IPS-15b (cell line): Measurements from ENCODE around the gene ZNF341.

Experiments
- H3K27me3 ChIP-seq: one replicate; pipeline ENCODE4 v1.6.1; 2013; ENCODE audit warnings: low read length; ENCODE audit not compliant: control insufficient read depth, insufficient read depth
- H3K36me3 ChIP-seq: one replicate; pipeline ENCODE4 v1.6.1; 2013; ENCODE audit warnings: low read length; ENCODE audit not compliant: control insufficient read depth, insufficient read depth
- H3K4me1 ChIP-seq: one replicate; pipeline ENCODE4 v1.6.1; 2013; ENCODE audit warnings: mild to moderate bottlenecking, low read length; ENCODE audit not compliant: control insufficient read depth, insufficient read depth
- H3K4me3 ChIP-seq: one replicate; pipeline ENCODE4 v1.5.1; 2013; ENCODE audit warnings: low read depth, low read length
- H3K9ac ChIP-seq: one replicate; pipeline ENCODE4 v1.6.1; 2013; ENCODE audit warnings: low read depth, mild to moderate bottlenecking, low read length
- H3K9me3 ChIP-seq: one replicate; pipeline ENCODE4 v1.6.1; 2013; ENCODE audit warnings: mild to moderate bottlenecking, low read length; ENCODE audit not compliant: control insufficient read depth, insufficient read depth

ZNF341 gene

GRCh38 chr20:33836277-33836676, 104.5 kb downstream of the ZNF341 start:
- H3K27me3 ChIP-seq: no peaks in the 10 kb centered on the region
- H3K36me3 ChIP-seq: no peaks in the 10 kb centered on the region
- H3K4me1 ChIP-seq: peaks cover 9% of the 10 kb centered on the region

GRCh38 chr20:33837096-33837830, 105.5 kb downstream of the ZNF341 start:
- H3K4me1 ChIP-seq: peaks cover 3% of the 10 kb centered on the region
- H3K9ac ChIP-seq: no peak overlapping the region

More at GRCh38 chr20:33836277-33836676, 104.5 kb downstream of the ZNF341 start:
- Histone ChIP-seq H3K9me3 (no peaks in the 10 kb centered on the region), H3K4me3 (no peak overlapping the region), H3K9ac (no peak overlapping the region)

GRCh38 chr20:33838035-33838864, 106.5 kb downstream of the ZNF341 start:
- H3K9me3 ChIP-seq: no peaks in the 10 kb centered on the region
- H3K4me1 ChIP-seq: peaks cover 3% of the 10 kb centered on the region
- no peaks in the 10 kb centered on the region for H3K27me3 ChIP-seq
- H3K36me3 ChIP-seq: no peaks in the 10 kb centered on the region
- peak overlapping the region; percentile 41 for H3K9ac ChIP-seq
- H3K4me3 ChIP-seq: no peak overlapping the region

More at GRCh38 chr20:33837096-33837830, 105.5 kb downstream of the ZNF341 start:
- Histone ChIP-seq H3K36me3 (no peaks in the 10 kb centered on the region), H3K27me3 (no peaks in the 10 kb centered on the region), H3K9me3 (no peaks in the 10 kb centered on the region), H3K4me3 (no peak overlapping the region)

- Histone ChIP-seq H3K4me3 (no peak overlapping the region), H3K9ac (no peak overlapping the region), H3K36me3 (no peaks in the 10 kb centered on the region), H3K4me1 (peaks cover 3% of the 10 kb centered on the region), H3K9me3 (no peaks in the 10 kb centered on the region), H3K27me3 (no peaks in the 10 kb centered on the region)
Observed at GRCh38 chr20:33839591-33839990, 107.8 kb downstream of the ZNF341 start.

GRCh38 chr20:33840160-33840559, 108.4 kb downstream of the ZNF341 start:
- Histone ChIP-seq H3K4me1 (peaks cover 3% of the 10 kb centered on the region), H3K9ac (no peak overlapping the region), H3K36me3 (no peaks in the 10 kb centered on the region), H3K9me3 (no peaks in the 10 kb centered on the region), H3K27me3 (no peaks in the 10 kb centered on the region), H3K4me3 (no peak overlapping the region)

- H3K9ac ChIP-seq: no peak overlapping the region
- H3K4me1 ChIP-seq: peaks cover 4% of the 10 kb centered on the region
- no peak overlapping the region for H3K4me3 ChIP-seq
Observed at GRCh38 chr20:33840759-33841435, 109.1 kb downstream of the ZNF341 start.

GRCh38 chr20:33841436-33841799, 109.6 kb downstream of the ZNF341 start:
- H3K9me3 ChIP-seq: no peaks in the 10 kb centered on the region
- no peak overlapping the region for H3K4me3 ChIP-seq
- H3K9ac ChIP-seq: no peak overlapping the region
- H3K4me1 ChIP-seq: peaks cover 9% of the 10 kb centered on the region
- H3K27me3 ChIP-seq: no peaks in the 10 kb centered on the region
- no peaks in the 10 kb centered on the region for H3K36me3 ChIP-seq

More at GRCh38 chr20:33840759-33841435, 109.1 kb downstream of the ZNF341 start:
- no peaks in the 10 kb centered on the region for H3K36me3 ChIP-seq
- H3K9me3 ChIP-seq: no peaks in the 10 kb centered on the region
- H3K27me3 ChIP-seq: no peaks in the 10 kb centered on the region
